ENCODE results near the gene OR51F1. TPM values are rescaled to one million over a fixed set of nuclear protein-coding genes. Genes with fewer than 3 reads are reported as not detected.
"Not testable (repeated sequence)": the region's sequence is repeated elsewhere in the genome, so short reads cannot be mapped to it uniquely, and the experiment has no call there.

Gene OR51F1
- total RNA-seq: not detected in 2 replicates
- polyA plus RNA-seq: not detected in 2 replicates

- Histone ChIP-seq H3K9me2 (replicated peaks; ENCODE audit: insufficient read depth) (no peaks in the 10 kb centered on the region), H3K4me1 (ENCODE audit: insufficient read depth) (no peaks in the 10 kb centered on the region), H3K27me3 (no peaks in the 10 kb centered on the region), H3K79me2 (no peaks in the 10 kb centered on the region), H3K9me3 (ENCODE audit: low read depth) (no peaks in the 10 kb centered on the region), H3K4me2 (no peak within 1 kb of the TSS), H3K36me3 (replicated peaks; ENCODE audit: insufficient read depth, low read depth) (no peaks in the 10 kb centered on the region), H3K27ac (no peak within 1 kb of the TSS), H4K20me1 (ENCODE audit: insufficient read depth, poor library complexity, severe bottlenecking) (no peaks in the 10 kb centered on the region), H3K4me3 (no peak within 1 kb of the TSS), H2AFZ (no peak within 1 kb of the TSS)
- no peak for DNase-seq (ENCODE audit: low spot score)
- 100% methylated on average over 1 of the region's 1 CpG for WGBS (ENCODE audit: low lambda C conversion rate, missing lambda C conversion rate)
- TF ChIP-seq EZH2phosphoT487 (IDR thresholded peaks at IDR 0.05; ENCODE audit: low read depth, severe bottlenecking, unreplicated experiment) (no peak), CTCF (IDR thresholded peaks at IDR 0.05; ENCODE audit: poor library complexity) (no peak), EZH2 (IDR thresholded peaks at IDR 0.05; ENCODE audit: borderline replicate concordance) (no peak)
Measured at GRCh38 chr11:4769838-4770237, at the start of gene OR51F1. OR51F1 (minus strand) TSS chr11:4769938; CDS start chr11:4769938, 0 bp downstream.

- Histone ChIP-seq H3K4me1 (ENCODE audit: insufficient read depth) (no peaks in the 10 kb centered on the region), H3K27ac (no peak overlapping the region), H3K9me3 (ENCODE audit: low read depth) (no peaks in the 10 kb centered on the region), H3K36me3 (replicated peaks; ENCODE audit: insufficient read depth, low read depth) (no peaks in the 10 kb centered on the region), H3K79me2 (no peaks in the 10 kb centered on the region), H3K27me3 (no peaks in the 10 kb centered on the region), H4K20me1 (ENCODE audit: insufficient read depth, poor library complexity, severe bottlenecking) (no peaks in the 10 kb centered on the region), H3K4me3 (no peak overlapping the region), H3K9me2 (replicated peaks; ENCODE audit: insufficient read depth) (no peaks in the 10 kb centered on the region), H3K4me2 (no peak overlapping the region), H2AFZ (no peak overlapping the region)
- DNase-seq (ENCODE audit: low spot score): no peak
- 90% methylated on average over 2 of the region's 2 CpGs for WGBS (ENCODE audit: low lambda C conversion rate, missing lambda C conversion rate)
- TF ChIP-seq EZH2phosphoT487 (IDR thresholded peaks at IDR 0.05; ENCODE audit: low read depth, severe bottlenecking, unreplicated experiment): no peak
- no peak for TF ChIP-seq EZH2 (IDR thresholded peaks at IDR 0.05; ENCODE audit: borderline replicate concordance)
- no peak for TF ChIP-seq CTCF (IDR thresholded peaks at IDR 0.05; ENCODE audit: poor library complexity)
Measured at GRCh38 chr11:4809246-4809645, 39.5 kb upstream of the OR51F1 start.

DNA sequence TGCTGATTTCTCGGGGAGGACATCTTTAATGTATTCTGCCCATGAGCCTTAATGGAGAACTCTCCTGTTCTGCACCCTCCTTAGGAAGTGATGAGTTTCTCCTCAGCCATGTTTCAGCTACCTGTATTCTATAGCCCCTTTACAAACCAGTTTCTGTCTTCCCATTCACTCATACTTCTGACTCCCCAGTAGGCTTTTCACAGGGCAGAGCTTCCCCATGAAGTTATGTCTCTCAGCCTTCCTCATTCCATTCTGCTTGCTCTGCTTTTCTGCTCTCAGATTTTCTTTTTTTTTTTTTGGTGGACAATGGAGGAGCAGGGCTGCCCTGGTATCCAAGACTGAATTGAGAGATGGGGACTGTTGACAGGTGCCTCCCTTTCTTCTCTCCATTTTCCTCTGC, 38.7 kb upstream of the OR51F1 start:
- Histone ChIP-seq H4K20me1 (ENCODE audit: insufficient read depth, poor library complexity, severe bottlenecking) (no peaks in the 10 kb centered on the region), H3K4me3 (no peak overlapping the region), H3K79me2 (no peaks in the 10 kb centered on the region), H3K9me3 (ENCODE audit: low read depth) (no peaks in the 10 kb centered on the region), H3K27me3 (no peaks in the 10 kb centered on the region), H3K27ac (no peak overlapping the region), H3K36me3 (replicated peaks; ENCODE audit: insufficient read depth, low read depth) (no peaks in the 10 kb centered on the region), H3K4me1 (ENCODE audit: insufficient read depth) (no peaks in the 10 kb centered on the region), H3K9me2 (replicated peaks; ENCODE audit: insufficient read depth) (no peaks in the 10 kb centered on the region), H3K4me2 (no peak overlapping the region), H2AFZ (no peak overlapping the region)
- DNase-seq (ENCODE audit: low spot score): no peak
- TF ChIP-seq CTCF (IDR thresholded peaks at IDR 0.05; ENCODE audit: poor library complexity) (no peak), EZH2phosphoT487 (IDR thresholded peaks at IDR 0.05; ENCODE audit: low read depth, severe bottlenecking, unreplicated experiment) (no peak), EZH2 (IDR thresholded peaks at IDR 0.05; ENCODE audit: borderline replicate concordance) (no peak)
- WGBS (ENCODE audit: low lambda C conversion rate, missing lambda C conversion rate): 63% methylated on average over 1 of the region's 1 CpG

DNA sequence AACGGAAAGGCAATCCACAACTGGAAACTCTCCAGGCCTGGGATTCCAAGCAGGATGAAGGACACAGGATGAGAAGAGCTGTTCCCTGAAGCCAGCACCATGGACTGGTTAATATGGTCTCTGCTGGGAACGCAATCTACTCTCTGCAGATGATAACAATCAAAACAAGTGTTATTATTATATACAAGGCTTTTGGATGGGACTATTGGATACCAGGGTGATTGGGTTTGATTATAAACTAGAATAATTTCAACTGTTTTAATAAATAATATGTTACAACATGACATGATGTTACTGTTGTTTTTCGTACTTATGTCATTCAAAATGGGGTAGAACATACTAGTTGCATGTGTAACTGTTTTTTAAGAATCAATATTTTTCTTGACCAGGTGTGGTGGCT, 34.5 kb upstream of the OR51F1 start, which contains the start of gene OR52R1:
Gene OR52R1, minus strand, starts transcription at position 101 of the 400 bp plus-strand sequence. Its CDS starts 0 bp downstream, at position 101.
- Histone ChIP-seq H3K79me2 (no peaks in the 10 kb centered on the region), H3K36me3 (replicated peaks; ENCODE audit: insufficient read depth, low read depth) (no peaks in the 10 kb centered on the region), H3K4me1 (ENCODE audit: insufficient read depth) (no peaks in the 10 kb centered on the region), H3K9me3 (ENCODE audit: low read depth) (no peaks in the 10 kb centered on the region), H3K27ac (no peak within 1 kb of the TSS), H4K20me1 (ENCODE audit: insufficient read depth, poor library complexity, severe bottlenecking) (no peaks in the 10 kb centered on the region), H2AFZ (no peak within 1 kb of the TSS), H3K27me3 (no peaks in the 10 kb centered on the region), H3K4me2 (no peak within 1 kb of the TSS), H3K9me2 (replicated peaks; ENCODE audit: insufficient read depth) (no peaks in the 10 kb centered on the region), H3K4me3 (no peak within 1 kb of the TSS)
- TF ChIP-seq CTCF (IDR thresholded peaks at IDR 0.05; ENCODE audit: poor library complexity) (no peak), EZH2phosphoT487 (IDR thresholded peaks at IDR 0.05; ENCODE audit: low read depth, severe bottlenecking, unreplicated experiment) (no peak), EZH2 (IDR thresholded peaks at IDR 0.05; ENCODE audit: borderline replicate concordance) (no peak)
- DNase-seq (ENCODE audit: low spot score): no peak
- WGBS (ENCODE audit: low lambda C conversion rate, missing lambda C conversion rate): 88% methylated on average over 3 of the region's 3 CpGs

DNA sequence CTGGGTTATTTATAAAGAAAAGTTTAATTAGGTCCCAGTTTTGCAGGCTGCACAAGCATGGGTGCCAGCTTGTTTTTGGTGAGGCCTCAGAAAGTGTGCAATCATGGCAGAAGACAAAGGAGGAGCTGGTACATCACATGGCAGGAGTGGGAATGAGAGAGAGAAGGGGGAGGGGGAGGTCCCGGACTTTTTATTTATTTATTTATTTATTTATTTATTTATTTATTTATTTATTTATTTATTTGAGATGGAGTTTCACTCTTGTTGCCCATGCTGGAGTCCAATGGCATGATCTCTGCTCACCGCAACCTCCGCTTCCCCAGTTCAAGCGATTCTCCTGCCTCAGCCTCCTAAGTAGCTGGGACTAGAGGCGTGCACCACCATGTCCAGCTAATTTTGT, 31.6 kb upstream of the OR51F1 start:
- H3K9me2 ChIP-seq (replicated peaks; ENCODE audit: insufficient read depth); H3K9me3 ChIP-seq (ENCODE audit: low read depth); H3K4me1 ChIP-seq (ENCODE audit: insufficient read depth); DNase-seq (ENCODE audit: low spot score); H3K79me2 ChIP-seq; H3K4me2 ChIP-seq; H4K20me1 ChIP-seq (ENCODE audit: insufficient read depth, poor library complexity, severe bottlenecking); H2AFZ ChIP-seq; H3K27ac ChIP-seq; H3K4me3 ChIP-seq; H3K36me3 ChIP-seq (replicated peaks; ENCODE audit: insufficient read depth, low read depth); H3K27me3 ChIP-seq: not testable (repeated sequence)
- 84% methylated on average over 4 of the region's 5 CpGs for WGBS (ENCODE audit: low lambda C conversion rate, missing lambda C conversion rate)

Measured in hepatocyte (in vitro differentiated cells).